Gastrocnemius medialis (tissue), 4 donors: ENCODE data around the gene TFF1. TPM values are rescaled to one million over a fixed set of nuclear protein-coding genes. Genes with fewer than 3 reads are reported as not detected.

ENCODE experiments used
- ATAC-seq, 2 donors: fragments of 150-250 bp; one replicate each; pipeline ENCODE4 v1.9.1; 2016
- DNase-seq, 2 donors: peaks; one replicate each; pipeline ENCODE4 v3.0.0-alpha.2; 2019
- H3K27ac ChIP-seq, 4 donors: fragments of 200-600 bp; sonication (generic); 1 replicate in 1 of 4; 2 replicates in 3 of 4; pipeline ENCODE4 v1.5.1; 2016 to 2018; ENCODE audit warnings: mild to moderate bottlenecking in 2 of 4, moderate library complexity in 1 of 4
- H3K27me3 ChIP-seq, 3 donors: fragments of 200-600 bp; sonication (generic) in 2 of 3; 1 replicate in 1 of 3; 2 replicates in 2 of 3; pipeline versions ENCODE4 v1.5.1 to v1.6.0; 2016 to 2019; ENCODE audit warnings: mild to moderate bottlenecking in 1 of 3, moderate library complexity in 1 of 3
- H3K36me3 ChIP-seq, 2 donors: fragments of 200-600 bp; sonication (generic) in 1 of 2; one replicate each; pipeline ENCODE4 v1.5.1; 2017 to 2018
- H3K4me1 ChIP-seq, 2 donors: fragments of 200-600 bp; sonication (generic) in 1 of 2; one replicate each; pipeline ENCODE4 v1.5.1; 2016 to 2017; ENCODE audit warnings: mild to moderate bottlenecking in 2 of 2
- H3K4me3 ChIP-seq, 4 donors: fragments of 200-600 bp; sonication (generic) in 3 of 4; 1 replicate in 1 of 4; 2 replicates in 3 of 4; pipeline ENCODE4 v1.5.1; 2016 to 2019; ENCODE audit warnings: mild to moderate bottlenecking in 2 of 4
- H3K9me3 ChIP-seq, 3 donors: fragments of 200-600 bp; sonication (generic) in 2 of 3; 1 replicate in 1 of 3; 2 replicates in 2 of 3; pipeline ENCODE4 v1.5.1; 2016 to 2019
- CTCF ChIP-seq, 5 experiments: fragments of 450-650 bp in 3 of 5; fragments of 200-600 bp in 2 of 5; sonication (generic) in 2 of 5; IDR thresholded peaks in 4 of 5; conservative IDR thresholded peaks in 1 of 5; 1 replicate in 4 of 5; 2 replicates in 1 of 5; pipeline ENCODE4 v1.5.1; 2016 to 2019; ENCODE audit warnings: antibody characterized with exemption in 5 of 5, mild to moderate bottlenecking in 3 of 5, moderate library complexity in 3 of 5
- POLR2A ChIP-seq, 2 donors: fragments of 450-650 bp; IDR thresholded peaks; one replicate each; pipeline ENCODE4 v1.6.1; 2017; ENCODE audit warnings: antibody characterized with exemption in 2 of 2, mild to moderate bottlenecking in 2 of 2, moderate library complexity in 2 of 2
- in situ Hi-C, 4 donors: fragments of 200-750 bp; cut with MboI; loops; one replicate each; pipeline versions ENCODE4 v1.15.0 to v1.8.0; 2017; ENCODE audit warnings: low sequenced_read_pairs in 4 of 4
- intact Hi-C: fragments of 100-400 bp; cut with DNase I; formaldehyde crosslinking; loops from one replicate; pipeline ENCODE4 v1.15.1; 2023; ENCODE audit warnings: low total_unique reads
- total RNA-seq, 4 donors: library from RNA; depleted of rRNA; stranded (reverse); fragments of >200 nt; gene quantifications; one replicate each; pipeline versions ENCODE4 v1.1.0 to v1.2.3, GENCODE V29; 2016

The TFF1 gene
- total RNA-seq, 4 donors from 2014 or later = not detected

DNA sequence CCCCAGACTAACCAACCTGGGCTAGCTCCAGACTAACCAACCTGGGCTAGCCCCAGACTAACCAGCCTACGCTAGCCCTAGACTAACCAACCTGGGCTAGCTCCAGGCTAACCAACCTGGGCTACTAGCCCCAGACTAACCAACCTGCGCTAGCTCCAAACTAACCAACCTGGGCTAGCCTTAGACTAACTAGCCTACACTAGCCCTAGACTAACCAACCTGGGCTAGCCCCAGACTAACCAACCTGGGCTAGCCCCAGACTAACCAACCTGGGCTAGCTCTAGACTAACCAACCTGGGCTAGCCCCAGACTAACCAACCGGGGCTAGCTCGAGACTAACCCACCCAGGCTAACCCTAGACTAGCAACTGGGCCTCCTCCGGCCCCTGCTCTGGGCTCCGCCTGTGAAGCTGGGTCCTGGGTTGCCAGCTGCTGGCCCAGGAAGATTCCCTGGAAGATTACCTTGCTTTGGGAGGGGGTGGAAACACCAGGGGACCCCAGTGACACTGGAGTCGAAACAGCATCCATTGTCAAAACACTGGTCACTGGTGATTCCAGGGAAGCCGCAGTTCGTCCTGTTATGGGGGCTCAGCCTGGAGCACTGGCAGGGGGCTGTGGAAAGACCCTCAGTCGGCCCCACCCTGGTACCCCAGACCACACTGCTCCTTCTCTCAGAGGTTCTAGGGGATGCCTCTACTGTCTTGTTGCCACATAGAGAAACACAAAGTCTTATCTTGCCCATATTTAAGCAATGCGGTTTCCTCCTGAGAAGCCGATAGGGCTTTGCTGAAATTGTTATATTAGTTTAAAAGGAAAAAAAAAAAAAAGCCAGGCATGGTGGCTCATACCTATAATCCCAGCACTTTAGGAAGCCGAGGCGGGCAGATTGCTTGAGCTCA is 16.7 kb downstream of the TFF1 start:
- no peak for DNase-seq
- ATAC-seq = no peak
- H3K4me1 ChIP-seq = no peaks in the 10 kb centered on the region
- intact Hi-C loops (no loop called here), in situ Hi-C loops (loop anchor here in 1 of 4 donors (25.0 kb wide), 1 partner anchor 88 kb away; no protein-coding TSS in a partner anchor)
- H3K4me3 ChIP-seq = no peak overlapping the region
- no peaks in the 10 kb centered on the region for H3K36me3 ChIP-seq
- H3K27me3 ChIP-seq = peaks cover 0 to 6% (median 4%) of the 10 kb centered on the region in 3 donors
- TF ChIP-seq CTCF (IDR thresholded peaks at IDR 0.05 in 4 of 5, conservative IDR thresholded peaks at IDR 0.05 in 1 of 5) (no peak), POLR2A (IDR thresholded peaks at IDR 0.05) (no peak)
- H3K27ac ChIP-seq = no peak overlapping the region
- H3K9me3 ChIP-seq = no peaks in the 10 kb centered on the region

DNA sequence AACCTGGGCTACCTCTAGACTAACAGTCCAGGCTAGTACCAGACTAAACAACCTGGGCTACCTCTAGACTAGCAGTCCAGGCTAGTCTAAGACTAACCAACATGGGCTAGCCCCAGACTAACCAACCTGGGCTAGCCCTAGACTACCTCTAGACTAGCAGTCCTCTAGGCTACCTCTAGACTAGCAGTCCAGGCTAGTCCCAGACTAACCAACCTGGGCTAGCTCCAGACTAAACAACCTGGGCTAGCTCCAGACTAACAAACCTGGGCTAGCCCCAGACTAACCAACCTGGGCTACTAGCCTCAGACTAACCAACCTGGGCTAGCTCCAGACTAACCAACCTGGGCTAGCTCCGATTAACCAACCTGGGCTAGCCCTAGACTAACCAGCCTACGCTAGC is 17.6 kb downstream of the TFF1 start:
- TF ChIP-seq POLR2A (IDR thresholded peaks at IDR 0.05) (no peak), CTCF (IDR thresholded peaks at IDR 0.05 in 4 of 5, conservative IDR thresholded peaks at IDR 0.05 in 1 of 5) (no peak)

DNA sequence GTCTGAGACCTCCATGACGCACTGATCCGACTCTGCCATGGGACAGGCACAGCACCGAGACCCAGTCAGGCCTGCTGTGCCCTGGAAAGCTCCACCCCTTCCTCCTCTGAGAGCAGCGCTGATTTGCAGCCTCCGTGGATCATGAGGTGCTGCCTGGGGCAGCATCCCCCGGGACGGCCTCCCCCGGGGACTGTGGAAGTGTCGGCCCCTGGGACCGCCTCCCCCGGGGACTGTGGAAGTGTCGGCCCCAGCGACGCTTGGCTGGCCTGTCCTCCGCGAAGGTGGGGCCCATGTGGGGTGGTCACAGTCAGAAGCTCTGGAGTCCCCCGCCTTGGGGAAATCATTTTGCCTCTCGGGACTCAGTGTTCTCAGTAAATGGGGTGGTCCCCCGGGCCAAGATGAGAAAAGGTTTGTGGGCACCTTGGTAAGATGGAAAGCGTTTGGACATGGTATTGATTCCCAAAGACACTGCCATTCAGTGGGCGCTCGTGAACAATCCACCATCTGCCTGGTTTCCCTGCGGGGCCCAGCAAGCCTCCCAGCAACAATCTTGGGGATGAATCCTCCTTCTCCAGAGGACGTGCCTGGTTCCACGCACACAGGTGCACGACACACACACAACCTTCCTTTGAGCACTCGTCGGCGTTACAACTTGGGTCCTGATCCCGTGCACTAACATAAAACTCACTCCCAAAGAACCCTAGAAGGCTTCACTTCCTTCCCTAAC is 18.6 kb downstream of the TFF1 start:
- DNase-seq = no peak
- peaks cover 0 to 6% (median 0%) of the 10 kb centered on the region in 3 donors for H3K27me3 ChIP-seq
- intact Hi-C loops = no loop called here
- TF ChIP-seq CTCF (IDR thresholded peaks at IDR 0.05 in 4 of 5, conservative IDR thresholded peaks at IDR 0.05 in 1 of 5) (no peak), POLR2A (IDR thresholded peaks at IDR 0.05) (no peak)
- in situ Hi-C loops = loop anchor here in 1 of 4 donors (25.0 kb wide), 1 partner anchor 90 kb away; no protein-coding TSS in a partner anchor
- H3K9me3 ChIP-seq = no peaks in the 10 kb centered on the region
- no peak overlapping the region for H3K27ac ChIP-seq
- ATAC-seq = no peak
- H3K36me3 ChIP-seq = no peaks in the 10 kb centered on the region
- H3K4me1 ChIP-seq = no peaks in the 10 kb centered on the region
- H3K4me3 ChIP-seq = no peak overlapping the region

More for the DNA sequence above, 17.6 kb downstream of the TFF1 start:
- Histone ChIP-seq H3K27me3 (peaks cover 0 to 6% (median 0%) of the 10 kb centered on the region in 3 donors), H3K4me1 (no peaks in the 10 kb centered on the region), H3K27ac (no peak overlapping the region), H3K9me3 (no peaks in the 10 kb centered on the region), H3K4me3 (no peak overlapping the region), H3K36me3 (no peaks in the 10 kb centered on the region)
- intact Hi-C loops = no loop called here
- DNase-seq = no peak
- ATAC-seq = no peak
- in situ Hi-C loops = loop anchor here in 1 of 4 donors (25.0 kb wide), 1 partner anchor 89 kb away; no protein-coding TSS in a partner anchor

DNA sequence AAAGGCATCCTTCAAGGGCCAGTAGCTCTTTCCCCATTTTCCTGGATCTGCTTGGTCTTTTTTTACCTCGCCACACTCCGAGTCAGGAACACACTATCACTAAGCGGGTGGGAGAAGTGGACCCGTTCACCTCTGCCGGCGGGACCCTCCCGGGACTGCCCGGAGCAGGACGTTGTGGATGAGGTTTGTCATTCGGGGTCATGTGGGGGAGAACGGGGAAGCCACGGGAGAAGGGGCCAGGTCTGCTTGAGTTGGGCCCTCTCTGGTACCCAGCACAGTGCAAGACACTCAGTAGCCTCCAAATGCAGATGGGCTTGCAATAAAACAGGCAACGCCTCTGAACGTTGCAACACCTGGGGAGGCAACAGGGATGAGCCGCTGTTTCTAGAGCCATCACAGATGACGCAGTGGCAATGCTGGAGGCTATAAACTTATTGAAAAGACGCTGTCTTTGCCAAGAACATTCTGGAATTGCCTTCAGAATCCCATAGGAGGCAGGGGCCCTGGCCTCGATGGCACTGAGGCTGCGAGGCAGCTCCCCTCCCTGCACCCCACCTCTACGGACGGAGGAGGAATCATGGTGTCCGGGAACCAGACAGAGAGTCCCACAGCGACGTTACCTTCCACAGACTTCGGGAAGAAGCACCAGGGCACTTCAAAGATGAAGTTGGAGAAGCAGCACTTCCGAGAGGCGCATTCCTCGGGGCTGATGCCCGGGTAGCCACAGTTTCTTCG is 19.3 kb downstream of the TFF1 start:
- ATAC-seq (no peak), DNase-seq (no peak)
- TF ChIP-seq CTCF (IDR thresholded peaks at IDR 0.05 in 4 of 5, conservative IDR thresholded peaks at IDR 0.05 in 1 of 5) (no peak), POLR2A (IDR thresholded peaks at IDR 0.05) (no peak)
- intact Hi-C loops = no loop called here
- Histone ChIP-seq H3K27me3 (peaks cover 0 to 6% (median 0%) of the 10 kb centered on the region in 3 donors), H3K4me3 (no peak overlapping the region), H3K27ac (no peak overlapping the region), H3K9me3 (no peaks in the 10 kb centered on the region), H3K36me3 (no peaks in the 10 kb centered on the region), H3K4me1 (no peaks in the 10 kb centered on the region)
- in situ Hi-C loops = loop anchor here in 1 of 4 donors (25.0 kb wide), 1 partner anchor 90 kb away; no protein-coding TSS in a partner anchor
